Activated naive CD8-positive, alpha-beta T cell (primary cell): Measurements from ENCODE around the gene ZNF548.
A peak's percentile ranks its signal among the peaks of the same experiment; 100 is the strongest.

Source experiments
- H3K27ac Mint-ChIP-seq: one replicate; pipeline ENCODE4 v1.8.0; 2021; ENCODE audit warnings: mixed read lengths
- H3K27me3 Mint-ChIP-seq: one replicate; pipeline ENCODE4 v1.8.0; 2021; ENCODE audit warnings: mixed read lengths
- H3K36me3 Mint-ChIP-seq: one replicate; pipeline ENCODE4 v1.8.0; 2021; ENCODE audit warnings: mixed read lengths
- H3K4me1 Mint-ChIP-seq: one replicate; pipeline ENCODE4 v1.8.0; 2021; ENCODE audit warnings: low read depth, mixed read lengths
- H3K4me3 Mint-ChIP-seq: one replicate; pipeline ENCODE4 v1.8.0; 2021; ENCODE audit warnings: mild to moderate bottlenecking, mixed read lengths
- H3K9me3 Mint-ChIP-seq: one replicate; pipeline ENCODE4 v1.8.0; 2021; ENCODE audit warnings: low read depth, mixed read lengths

The ZNF548 gene

GRCh38 chr19:57376151-57376550, 13.5 kb upstream of the ZNF548 start:
- H3K36me3 Mint-ChIP-seq: peaks cover 67% of the 10 kb centered on the region
- H3K27ac Mint-ChIP-seq: no peak overlapping the region
- no peaks in the 10 kb centered on the region for H3K27me3 Mint-ChIP-seq
- no peaks in the 10 kb centered on the region for H3K4me1 Mint-ChIP-seq
- H3K4me3 Mint-ChIP-seq: no peak overlapping the region
- H3K9me3 Mint-ChIP-seq: peaks cover 34% of the 10 kb centered on the region

GRCh38 chr19:57377498-57378146, 12.0 kb upstream of the ZNF548 start:
- H3K36me3 Mint-ChIP-seq: peaks cover 53% of the 10 kb centered on the region
- no peak overlapping the region for H3K27ac Mint-ChIP-seq

DNA sequence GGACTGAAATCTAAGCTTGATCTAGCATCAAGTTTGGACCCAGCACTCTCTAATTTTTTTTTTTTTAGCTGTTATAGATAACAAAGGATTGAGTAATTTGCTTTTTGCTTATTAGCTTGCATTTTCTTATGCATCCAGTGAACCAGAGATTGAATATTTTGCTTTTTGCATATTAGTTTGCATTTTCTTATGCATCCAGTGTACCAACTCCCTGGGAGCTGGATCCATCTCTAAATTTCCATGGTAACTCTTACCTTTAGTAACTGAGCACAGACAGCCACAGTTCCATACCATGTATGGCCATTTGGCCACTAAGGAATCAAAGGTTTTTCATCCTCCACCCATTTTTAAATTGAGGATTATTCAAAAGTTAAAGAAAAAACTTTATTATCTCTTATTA, 8.7 kb upstream of the ZNF548 start:
- Mint-ChIP-seq H3K9me3 (peaks cover 27% of the 10 kb centered on the region), H3K27me3 (no peaks in the 10 kb centered on the region), H3K4me1 (no peaks in the 10 kb centered on the region), H3K4me3 (no peak overlapping the region), H3K27ac (no peak overlapping the region), H3K36me3 (peaks cover 35% of the 10 kb centered on the region)

More at GRCh38 chr19:57377498-57378146, 12.0 kb upstream of the ZNF548 start:
- Mint-ChIP-seq H3K9me3 (peaks cover 34% of the 10 kb centered on the region), H3K4me1 (no peaks in the 10 kb centered on the region), H3K27me3 (no peaks in the 10 kb centered on the region), H3K4me3 (no peak overlapping the region)

- no peak overlapping the region for H3K4me3 Mint-ChIP-seq
- no peaks in the 10 kb centered on the region for H3K4me1 Mint-ChIP-seq
- H3K27ac Mint-ChIP-seq: no peak overlapping the region
- H3K36me3 Mint-ChIP-seq: peaks cover 20% of the 10 kb centered on the region
- H3K27me3 Mint-ChIP-seq: no peaks in the 10 kb centered on the region
- peaks cover 29% of the 10 kb centered on the region for H3K9me3 Mint-ChIP-seq
Measured at GRCh38 chr19:57382806-57383488, 6.7 kb upstream of the ZNF548 start.

DNA sequence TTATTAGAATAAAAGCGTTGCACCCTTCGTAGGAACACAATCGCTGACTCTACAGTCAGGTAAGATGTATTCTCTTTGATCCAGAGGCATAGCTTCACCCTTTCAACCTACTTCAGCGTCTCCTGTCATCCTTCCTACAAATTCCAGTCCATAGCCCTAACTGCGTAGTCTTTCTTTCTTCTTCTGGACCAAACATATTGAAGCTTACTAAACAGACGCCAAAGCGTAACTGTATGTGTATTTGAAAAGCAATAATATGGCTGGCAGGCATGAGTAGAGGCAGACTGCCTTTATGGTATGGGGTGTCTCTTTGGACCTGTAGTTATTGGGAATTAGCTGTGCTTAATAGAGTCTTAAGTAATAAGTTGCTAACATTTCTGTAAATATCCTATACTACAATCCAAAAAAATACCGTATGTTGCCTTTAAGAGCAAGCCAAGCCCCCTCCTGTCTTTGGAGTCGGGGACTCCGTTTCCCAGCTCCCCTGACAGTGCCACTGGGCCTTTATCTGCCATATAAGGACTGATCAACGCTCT, 392 bp upstream of the ZNF548 start:
- H3K4me3 Mint-ChIP-seq: peak overlapping the region; percentile 97
- peaks cover 32% of the 10 kb centered on the region for H3K4me1 Mint-ChIP-seq
- peaks cover 22% of the 10 kb centered on the region for H3K9me3 Mint-ChIP-seq
- peaks cover 38% of the 10 kb centered on the region for H3K36me3 Mint-ChIP-seq
- H3K27ac Mint-ChIP-seq: peak overlapping the region; percentile 88
- no peaks in the 10 kb centered on the region for H3K27me3 Mint-ChIP-seq

- H3K4me3 Mint-ChIP-seq: no peak overlapping the region
- peaks cover 51% of the 10 kb centered on the region for H3K9me3 Mint-ChIP-seq
- no peaks in the 10 kb centered on the region for H3K27me3 Mint-ChIP-seq
- peaks cover 83% of the 10 kb centered on the region for H3K36me3 Mint-ChIP-seq
- H3K4me1 Mint-ChIP-seq: peaks cover 17% of the 10 kb centered on the region
- no peak overlapping the region for H3K27ac Mint-ChIP-seq
Measured at GRCh38 chr19:57395710-57396109, 6.1 kb downstream of the ZNF548 start.

GRCh38 chr19:57398868-57399267, 9.2 kb downstream of the ZNF548 start:
- H3K9me3 Mint-ChIP-seq: peaks cover 50% of the 10 kb centered on the region
- H3K4me1 Mint-ChIP-seq: peaks cover 2% of the 10 kb centered on the region
- no peak overlapping the region for H3K27ac Mint-ChIP-seq
- no peaks in the 10 kb centered on the region for H3K27me3 Mint-ChIP-seq
- H3K4me3 Mint-ChIP-seq: no peak overlapping the region
- peaks cover 72% of the 10 kb centered on the region for H3K36me3 Mint-ChIP-seq

GRCh38 chr19:57403737-57404563, 14.3 kb downstream of the ZNF548 start:
- Mint-ChIP-seq H3K36me3 (peaks cover 23% of the 10 kb centered on the region), H3K4me1 (peaks cover 2% of the 10 kb centered on the region), H3K4me3 (no peak overlapping the region), H3K27ac (no peak overlapping the region), H3K27me3 (no peaks in the 10 kb centered on the region), H3K9me3 (peaks cover 11% of the 10 kb centered on the region)

DNA sequence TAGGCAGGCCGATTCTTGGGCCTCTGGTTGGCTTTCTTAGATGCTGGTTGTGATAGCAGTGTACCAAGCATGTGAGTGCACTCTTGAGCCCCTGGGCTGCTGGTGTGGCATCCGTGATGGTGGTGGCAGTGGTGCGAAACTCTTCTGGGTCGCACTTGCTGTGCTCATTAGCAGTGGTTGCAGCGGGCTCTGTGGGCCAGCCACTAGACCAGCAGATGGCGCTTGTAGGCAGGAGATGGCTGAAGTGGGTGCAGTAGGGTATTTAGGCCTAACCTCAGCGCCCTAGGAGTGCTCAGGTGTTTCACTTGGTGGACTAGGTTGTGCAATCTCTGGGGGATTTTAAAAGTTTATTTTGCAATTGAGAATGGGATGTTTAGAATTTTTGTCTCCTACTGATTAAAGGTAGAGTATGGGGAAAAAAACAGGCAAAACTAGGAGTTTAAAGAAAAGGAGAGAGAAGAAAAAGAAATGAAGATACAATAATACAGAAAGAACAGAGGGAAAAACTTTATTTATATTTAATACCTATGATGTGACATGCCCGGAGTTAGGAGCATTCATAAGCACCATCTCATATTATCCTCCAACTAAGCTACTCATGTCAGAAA, 17.0 kb downstream of the ZNF548 start:
- Mint-ChIP-seq H3K4me1 (peaks cover 11% of the 10 kb centered on the region), H3K36me3 (peaks cover 5% of the 10 kb centered on the region), H3K4me3 (no peak overlapping the region), H3K27ac (no peak overlapping the region), H3K27me3 (no peaks in the 10 kb centered on the region), H3K9me3 (no peaks in the 10 kb centered on the region)

DNA sequence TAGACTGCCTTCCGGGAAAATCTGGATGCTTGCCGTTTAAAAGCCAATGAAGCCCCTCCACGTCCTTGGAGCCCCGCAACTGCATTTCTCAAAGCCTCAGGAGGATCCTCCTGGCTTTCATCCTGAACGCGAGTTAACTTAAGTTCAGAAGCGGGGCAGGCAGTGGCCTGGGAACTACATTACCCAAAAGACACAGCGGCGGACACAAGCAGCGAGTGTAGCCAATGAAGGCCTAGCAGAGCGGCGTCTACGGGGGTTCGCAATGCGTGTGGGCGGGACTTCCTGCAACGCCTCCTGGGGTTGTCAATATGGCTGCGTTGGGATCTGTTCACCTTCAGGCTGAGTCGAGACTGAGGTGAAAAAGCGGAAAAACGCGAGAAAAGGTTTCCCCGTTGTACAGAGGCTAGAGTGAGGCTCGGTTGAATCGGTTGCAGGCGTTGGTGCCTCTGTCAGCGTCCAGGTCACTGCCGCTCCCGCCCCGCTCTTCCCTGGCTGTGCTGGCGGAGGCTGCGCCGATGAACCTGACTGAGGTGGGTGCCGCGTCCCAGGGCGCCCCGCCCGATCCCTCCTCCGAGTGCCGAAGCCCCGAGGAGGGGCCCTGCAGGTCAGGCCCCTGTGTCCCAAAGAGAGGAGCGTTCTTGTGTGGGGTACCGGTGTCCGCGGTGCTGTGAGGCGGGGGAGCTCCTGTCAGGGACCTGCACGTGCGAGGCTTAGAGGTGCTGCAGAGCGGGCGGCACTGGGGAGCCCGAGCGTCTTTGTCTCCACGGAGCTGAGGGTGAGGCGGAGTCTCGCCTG, 21.4 kb downstream of the ZNF548 start, which contains the start of gene ZNF17:
Gene ZNF17, plus strand, starts transcription at position 285 of the 795 bp plus-strand sequence. CDS start 2,455 bp downstream, outside the sequence.
- Mint-ChIP-seq H3K27ac (peak within 1 kb of the TSS; percentile 89), H3K4me1 (peaks cover 32% of the 10 kb centered on the region), H3K36me3 (peaks cover 17% of the 10 kb centered on the region), H3K4me3 (peak within 1 kb of the TSS; percentile 94), H3K27me3 (no peaks in the 10 kb centered on the region), H3K9me3 (peaks cover 10% of the 10 kb centered on the region)

- H3K27ac Mint-ChIP-seq: no peak overlapping the region
- peaks cover 65% of the 10 kb centered on the region for H3K36me3 Mint-ChIP-seq
- H3K4me3 Mint-ChIP-seq: no peak overlapping the region
- H3K9me3 Mint-ChIP-seq: peaks cover 30% of the 10 kb centered on the region
- H3K27me3 Mint-ChIP-seq: no peaks in the 10 kb centered on the region
- H3K4me1 Mint-ChIP-seq: peaks cover 6% of the 10 kb centered on the region
Measured at GRCh38 chr19:57419439-57419838, 29.8 kb downstream of the ZNF548 start.

DNA sequence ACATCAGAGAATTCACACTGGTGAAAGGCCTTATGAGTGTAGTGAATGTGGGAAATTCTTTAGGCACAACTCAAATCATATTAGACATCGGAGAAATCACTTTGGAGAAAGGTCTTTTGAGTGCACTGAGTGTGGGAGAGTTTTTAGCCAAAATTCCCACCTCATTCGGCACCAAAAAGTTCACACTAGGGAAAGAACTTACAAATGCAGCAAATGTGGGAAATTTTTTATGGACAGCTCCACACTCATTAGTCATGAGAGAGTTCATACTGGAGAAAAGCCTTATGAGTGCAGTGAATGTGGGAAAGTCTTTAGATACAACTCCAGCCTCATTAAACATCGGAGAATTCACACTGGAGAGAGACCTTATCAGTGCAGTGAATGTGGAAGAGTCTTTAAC, 31.4 kb downstream of the ZNF548 start:
- no peak overlapping the region for H3K4me3 Mint-ChIP-seq
- no peak overlapping the region for H3K27ac Mint-ChIP-seq
- H3K4me1 Mint-ChIP-seq: no peaks in the 10 kb centered on the region
- H3K9me3 Mint-ChIP-seq: peaks cover 20% of the 10 kb centered on the region
- H3K36me3 Mint-ChIP-seq: peaks cover 56% of the 10 kb centered on the region
- H3K27me3 Mint-ChIP-seq: no peaks in the 10 kb centered on the region

DNA sequence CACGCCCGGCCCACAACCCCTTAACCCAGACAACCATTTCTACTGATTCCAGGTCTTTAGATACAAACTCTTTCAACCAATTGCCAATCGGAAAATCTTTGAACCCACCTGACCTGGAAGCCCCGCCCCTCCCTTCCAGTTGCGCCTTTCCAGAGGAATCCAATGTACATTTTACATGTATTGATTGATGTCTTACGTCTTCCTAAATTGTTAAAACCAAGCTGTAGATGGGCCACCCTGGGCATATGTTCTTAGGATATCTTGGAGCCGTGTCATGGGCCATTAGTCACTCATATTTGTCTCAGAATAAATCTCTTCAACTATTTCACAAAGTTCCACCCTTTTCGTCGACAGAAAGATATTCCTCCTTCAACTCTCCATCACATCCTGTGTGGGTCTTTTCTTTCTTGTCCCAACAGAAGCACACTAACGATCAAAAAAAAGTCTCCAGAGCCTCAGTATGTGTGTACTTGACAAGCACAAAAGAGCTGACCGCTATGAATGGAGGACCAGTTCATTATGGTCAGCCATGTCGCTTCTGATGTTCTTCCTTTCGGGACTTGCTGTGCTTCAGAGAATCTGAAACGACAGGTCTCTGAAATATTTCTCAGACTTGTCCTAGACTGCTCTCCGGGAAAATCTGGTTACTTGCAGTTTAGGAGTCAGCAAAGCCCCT, 44.9 kb downstream of the ZNF548 start:
- H3K4me1 Mint-ChIP-seq: peaks cover 32% of the 10 kb centered on the region
- peaks cover 25% of the 10 kb centered on the region for H3K36me3 Mint-ChIP-seq
- H3K27me3 Mint-ChIP-seq: no peaks in the 10 kb centered on the region
- H3K4me3 Mint-ChIP-seq: peak overlapping the region; percentile 98
- H3K9me3 Mint-ChIP-seq: peaks cover 14% of the 10 kb centered on the region
- peak overlapping the region; percentile 98 for H3K27ac Mint-ChIP-seq
